GM12892 (cell line): ENCODE data around the gene CERS4.

ENCODE experiments used
- DNase-seq: peaks from one replicate; pipeline ENCODE4 v3.0.0; 2011; ENCODE audit not compliant: insufficient read length
- FAIRE-seq: peaks from 2 replicates; lab custom pipeline; 2011; peaks lifted over from hg19 to GRCh38; lab: Jason Lieb, UNC
- POLR2A ChIP-seq: IDR thresholded peaks from 2 replicates; pipeline ENCODE4 v1.6.1; 2011; ENCODE audit warnings: low read depth, low read length, control low read depth
- POLR2AphosphoS5 ChIP-seq: IDR thresholded peaks from 2 replicates; pipeline ENCODE4 v1.6.1; 2011; ENCODE audit warnings: low read depth, low read length, control low read depth
- TAF1 ChIP-seq: IDR thresholded peaks from 2 replicates; pipeline ENCODE4 v1.6.1; 2011; ENCODE audit warnings: low read depth, mild to moderate bottlenecking, control low read depth, low read length, borderline replicate concordance

Gene CERS4

GRCh38 chr19:8251025-8251472, 41.9 kb downstream of the CERS4 start:
- DNase-seq (no peak), FAIRE-seq (no peak)
- TF ChIP-seq POLR2A = no peak
- no peak for TF ChIP-seq POLR2AphosphoS5
- no peak for TF ChIP-seq TAF1

DNA sequence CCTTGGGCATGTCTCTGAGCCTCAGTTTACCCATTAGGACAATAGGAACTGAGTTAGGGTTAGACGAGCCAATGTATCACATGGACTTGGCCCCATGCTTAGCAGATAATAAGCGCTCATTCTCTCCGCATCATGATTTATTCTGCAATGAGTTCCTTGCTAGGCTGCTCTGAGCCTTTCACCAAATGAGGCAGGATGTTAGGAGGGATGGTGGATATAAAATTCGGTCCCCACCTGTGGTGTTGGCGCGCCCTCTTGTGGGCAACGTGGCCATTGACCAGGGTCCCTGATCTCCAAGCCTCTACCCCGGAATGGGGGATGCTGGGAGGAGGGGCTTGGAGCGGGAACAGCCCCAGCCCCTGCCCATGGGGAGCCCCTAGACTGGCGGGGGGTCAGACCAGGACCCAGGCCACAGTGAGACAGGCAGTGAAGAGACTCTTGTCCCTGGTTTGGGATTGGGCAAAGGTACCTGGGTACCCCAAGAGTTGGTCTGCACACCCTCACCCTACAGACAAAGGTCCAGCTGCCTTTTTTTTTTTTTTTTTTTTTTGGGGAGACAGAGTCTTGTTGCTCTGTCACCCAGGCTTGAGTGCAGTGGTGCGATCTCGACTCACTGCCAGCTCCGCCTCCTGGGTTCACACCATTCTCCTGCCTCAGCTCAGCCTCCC, 43.9 kb downstream of the CERS4 start:
- TF ChIP-seq POLR2AphosphoS5 (no peak), POLR2A (no peak), TAF1 (no peak)
- FAIRE-seq (peak; percentile 81), DNase-seq (peak; percentile 88)

- FAIRE-seq (no peak), DNase-seq (no peak)
- TF ChIP-seq POLR2AphosphoS5 (no peak), TAF1 (no peak), POLR2A (no peak)
Observed at GRCh38 chr19:8253678-8254077, 44.5 kb downstream of the CERS4 start.

GRCh38 chr19:8254286-8255001, 45.3 kb downstream of the CERS4 start:
- DNase-seq (no peak), FAIRE-seq (no peak)
- TF ChIP-seq POLR2AphosphoS5 (no peak), POLR2A (no peak), TAF1 (no peak)

GRCh38 chr19:8255426-8256125, 46.4 kb downstream of the CERS4 start:
- FAIRE-seq (no peak), DNase-seq (no peak)
- TF ChIP-seq TAF1 (no peak), POLR2A (no peak), POLR2AphosphoS5 (no peak)

- FAIRE-seq = no peak
- TF ChIP-seq POLR2AphosphoS5 (no peak), TAF1 (no peak), POLR2A (no peak)
- no peak for DNase-seq
Observed at GRCh38 chr19:8256276-8257051, 47.3 kb downstream of the CERS4 start.

DNA sequence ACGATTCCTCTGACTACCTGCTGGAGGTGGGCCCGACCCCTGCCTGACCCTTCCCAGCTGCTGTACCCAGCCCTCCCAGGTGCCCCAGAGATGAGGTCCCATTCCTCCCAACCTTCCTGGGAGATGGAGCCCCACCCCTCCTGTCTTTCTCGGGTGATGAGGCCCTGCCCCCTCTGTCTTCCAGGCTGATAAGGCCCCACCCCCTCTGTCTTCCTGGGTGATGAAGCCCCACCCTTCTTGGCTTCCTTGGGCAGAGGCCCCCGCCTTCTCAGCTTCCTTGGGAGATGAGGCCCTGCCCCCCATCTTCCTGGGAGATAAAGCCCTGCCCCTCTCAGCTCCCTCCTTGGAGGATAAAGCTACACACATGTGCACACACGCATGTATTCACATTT, 47.9 kb downstream of the CERS4 start:
- TF ChIP-seq POLR2AphosphoS5 (no peak), TAF1 (no peak), POLR2A (no peak)
- DNase-seq (no peak), FAIRE-seq (no peak)

DNA sequence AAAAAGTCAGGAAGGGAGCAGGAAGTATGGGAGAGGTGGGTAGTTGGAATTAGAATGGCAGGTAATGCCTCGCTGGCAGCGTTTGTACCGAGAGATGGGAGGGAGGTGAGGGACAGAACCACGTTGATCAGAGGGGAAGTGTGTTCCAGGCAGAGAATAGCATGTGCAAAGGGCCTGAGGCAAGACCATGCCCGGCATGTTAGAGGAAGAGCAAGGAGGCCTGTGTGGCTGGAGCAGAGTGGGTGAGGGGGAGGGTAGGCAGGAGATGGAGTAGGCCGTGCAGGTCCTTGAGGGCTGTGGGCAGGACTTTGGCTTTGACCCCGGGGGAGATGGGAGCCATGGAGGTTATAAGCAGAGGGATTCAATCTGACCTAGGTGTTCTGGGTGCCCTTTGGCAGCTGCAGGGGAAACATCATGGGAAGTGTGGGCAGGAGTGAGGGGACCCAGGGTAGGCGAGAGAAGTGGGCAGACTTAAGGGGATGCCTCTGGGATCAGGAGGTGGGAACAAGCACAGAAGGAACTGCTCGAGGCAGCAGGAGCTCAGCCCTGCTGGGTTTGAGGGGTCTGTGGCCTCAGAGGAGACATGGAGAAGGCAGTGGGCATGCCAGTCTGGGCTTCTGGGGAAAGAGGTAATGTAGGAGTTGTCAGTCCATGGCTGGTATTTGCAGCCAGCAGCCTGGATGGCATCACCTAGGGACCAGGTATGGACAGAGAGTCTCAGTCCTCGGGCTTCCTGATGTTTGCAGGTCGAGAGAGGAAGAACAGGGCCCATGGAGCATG, 50.2 kb downstream of the CERS4 start:
- no peak for FAIRE-seq
- DNase-seq = no peak
- TF ChIP-seq POLR2A (no peak), TAF1 (no peak), POLR2AphosphoS5 (no peak)

DNA sequence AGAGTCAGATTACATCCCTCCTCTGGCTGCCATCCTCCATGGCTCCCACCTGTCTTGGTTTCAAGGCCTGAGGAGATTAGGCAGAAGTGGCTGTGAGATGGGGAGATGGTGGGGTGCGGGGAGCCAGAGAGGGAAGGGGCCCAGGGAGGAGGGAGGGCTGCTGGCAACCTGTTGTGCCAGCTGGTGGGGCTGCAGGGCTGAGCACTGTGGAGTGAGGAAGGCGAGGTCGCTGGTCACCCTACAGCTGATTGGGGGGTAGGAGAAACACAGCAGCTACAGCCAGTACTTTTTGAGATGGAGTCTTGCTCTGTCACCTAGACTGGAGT, 50.7 kb downstream of the CERS4 start:
- DNase-seq = no peak
- TF ChIP-seq POLR2A = no peak
- no peak for TF ChIP-seq TAF1
- no peak for TF ChIP-seq POLR2AphosphoS5
- FAIRE-seq = no peak

GRCh38 chr19:8261347-8261746, 52.2 kb downstream of the CERS4 start:
- DNase-seq = no peak
- no peak for FAIRE-seq
- TF ChIP-seq TAF1 (no peak), POLR2AphosphoS5 (no peak)

- TF ChIP-seq POLR2A = no peak
- no peak for TF ChIP-seq POLR2AphosphoS5
- no peak for TF ChIP-seq TAF1
- no peak for DNase-seq
Observed at GRCh38 chr19:8261881-8262280, 52.7 kb downstream of the CERS4 start.

More at GRCh38 chr19:8261881-8262280, 52.7 kb downstream of the CERS4 start:
- no peak for FAIRE-seq
